ENCODE measurements around the gene BICD1. TPM values are rescaled to one million over a fixed set of nuclear protein-coding genes. Genes with fewer than 3 reads are reported as not detected.
A peak's percentile ranks its signal among the peaks of the same experiment; 100 is the strongest.

Gene BICD1
- total and polyA plus RNA-seq, 2 donors (not counting 1 experiment from before 2014, with no cell fraction given), result 15.2 to 93.5 TPM

- Histone ChIP-seq H3K9ac (ENCODE audit: low read length) (no peak overlapping the region), H3K79me2 (ENCODE audit: control insufficient read depth, insufficient read depth, low read length) (peaks cover 64% of the 10 kb centered on the region), H3K27ac (ENCODE audit: low read length in 2 of 2) (no peak overlapping the region), H2AFZ (ENCODE audit: insufficient read depth, low read depth, low read length, poor library complexity, severe bottlenecking) (no peak overlapping the region), H3K9me3 (ENCODE audit: control extremely low read depth in 1 of 3, control insufficient read depth in 2 of 3, insufficient read depth in 1 of 3, low read length in 2 of 3) (no peaks in the 10 kb centered on the region), H3K4me3 (ENCODE audit: control extremely low read depth in 1 of 5, extremely low read depth in 1 of 5, insufficient read depth in 1 of 5, low read depth in 2 of 5, low read length in 4 of 5) (no peak overlapping the region), H3K27me3 (replicated peaks in 1 of 4; ENCODE audit: control extremely low read depth in 1 of 4, control insufficient read depth in 3 of 4, insufficient read depth in 4 of 4, low read length in 3 of 4) (no peaks in the 10 kb centered on the region), H3K36me3 (replicated peaks in 1 of 2; ENCODE audit: control extremely low read depth in 1 of 2, control insufficient read depth in 1 of 2, extremely low read depth in 1 of 2, insufficient read depth in 2 of 2, low read length in 1 of 2) (peaks cover 1 to 3% of the 10 kb centered on the region in 2 experiments), H3K4me2 (replicated peaks; ENCODE audit: low read depth, low read length, poor library complexity, severe bottlenecking) (no peak overlapping the region), H3K4me1 (ENCODE audit: control insufficient read depth in 2 of 2, insufficient read depth in 2 of 2, low read length in 2 of 2) (no peaks in the 10 kb centered on the region), H4K20me1 (ENCODE audit: control insufficient read depth, insufficient read depth, low read length, poor library complexity, severe bottlenecking) (no peaks in the 10 kb centered on the region)
- POLR2A ChIA-PET, result interaction anchor here (0.7 kb wide), 1 partner anchor 85 kb away, joined by 3 read pairs; no protein-coding TSS in a partner anchor
- H3K4me1 Mint-ChIP-seq, result peaks cover 29% of the 10 kb centered on the region
- no peak overlapping the region for H3K4me3 Mint-ChIP-seq
- ATAC-seq (ENCODE audit: low read depth), result no peak
- H3K27ac Mint-ChIP-seq, result peak overlapping the region; percentile 37
- no peak for DNase-seq
- CTCF ChIA-PET, result interaction anchor here (0.8 to 1.7 kb wide), 4 partner anchors 9 to 104 kb away, joined by 3 to 5 read pairs (median 3); no protein-coding TSS in a partner anchor
- intact Hi-C loops (cut with micrococcal nuclease), result loop anchor here (10.0 kb wide), 1 partner anchor 54 kb away; no protein-coding TSS in a partner anchor
- TF ChIP-seq EZH2 (IDR thresholded peaks at IDR 0.05; ENCODE audit: borderline replicate concordance, insufficient read depth, low read depth, low read length, poor library complexity, severe bottlenecking), result no peak
- no peak for TF ChIP-seq CTCF (IDR thresholded peaks at IDR 0.05)
- no CpG with 5 or more reads among the region's 2 CpGs for WGBS (ENCODE audit: insufficient coverage)
- no peaks in the 10 kb centered on the region for H3K9me3 Mint-ChIP-seq (ENCODE audit: insufficient read depth)
- H3K27me3 Mint-ChIP-seq, result no peaks in the 10 kb centered on the region
Observed at GRCh38 chr12:32120419-32120818, 13.8 kb downstream of the BICD1 start.

- no peaks in the 10 kb centered on the region for H4K20me1 ChIP-seq (ENCODE audit: control insufficient read depth, insufficient read depth, low read length, poor library complexity, severe bottlenecking)
- whole genome bisulfite sequencing (ENCODE audit: insufficient coverage), result 100% methylated on average over 1 of the region's 1 CpG
- ChIA-PET CTCF (interaction anchor here (0.6 to 1.1 kb wide), 2 partner anchors 18 to 853 kb away, joined by 3 to 4 read pairs; partner anchors contain the start of gene BICD1), POLR2A (no interaction called here)
- H3K9me3 Mint-ChIP-seq (ENCODE audit: insufficient read depth), result no peaks in the 10 kb centered on the region
- DNase-seq (no peak), ATAC-seq (ENCODE audit: low read depth) (no peak)
- H3K4me3 Mint-ChIP-seq, result no peak overlapping the region
- H3K79me2 ChIP-seq (ENCODE audit: control insufficient read depth, insufficient read depth, low read length), result peaks cover 61% of the 10 kb centered on the region
- peaks cover 0 to 1% of the 10 kb centered on the region in 2 experiments for H3K36me3 ChIP-seq (replicated peaks in 1 of 2; ENCODE audit: control extremely low read depth in 1 of 2, control insufficient read depth in 1 of 2, extremely low read depth in 1 of 2, insufficient read depth in 2 of 2, low read length in 1 of 2)
- no peak overlapping the region for H2AFZ ChIP-seq (ENCODE audit: insufficient read depth, low read depth, low read length, poor library complexity, severe bottlenecking)
- H3K4me1 ChIP-seq (ENCODE audit: control insufficient read depth in 2 of 2, insufficient read depth in 2 of 2, low read length in 2 of 2), result no peaks in the 10 kb centered on the region
- no peaks in the 10 kb centered on the region for H3K27me3 ChIP-seq (replicated peaks in 1 of 4; ENCODE audit: control extremely low read depth in 1 of 4, control insufficient read depth in 3 of 4, insufficient read depth in 4 of 4, low read length in 3 of 4)
- no peaks in the 10 kb centered on the region for H3K27me3 Mint-ChIP-seq
- no peak overlapping the region for H3K27ac Mint-ChIP-seq
- intact Hi-C loops (cut with micrococcal nuclease), result loop anchor here (10.0 kb wide), 1 partner anchor 50 kb away; no protein-coding TSS in a partner anchor
- H3K27ac ChIP-seq (ENCODE audit: low read length in 2 of 2), result no peak overlapping the region
- no peak for TF ChIP-seq EZH2 (IDR thresholded peaks at IDR 0.05; ENCODE audit: borderline replicate concordance, insufficient read depth, low read depth, low read length, poor library complexity, severe bottlenecking)
- no peak for TF ChIP-seq CTCF (IDR thresholded peaks at IDR 0.05)
- no peak overlapping the region for H3K4me3 ChIP-seq (ENCODE audit: control extremely low read depth in 1 of 5, extremely low read depth in 1 of 5, insufficient read depth in 1 of 5, low read depth in 2 of 5, low read length in 4 of 5)
- H3K4me1 Mint-ChIP-seq, result peaks cover 21% of the 10 kb centered on the region
- no peaks in the 10 kb centered on the region for H3K9me3 ChIP-seq (ENCODE audit: control extremely low read depth in 1 of 3, control insufficient read depth in 2 of 3, insufficient read depth in 1 of 3, low read length in 2 of 3)
- no peak overlapping the region for H3K9ac ChIP-seq (ENCODE audit: low read length)
- no peak overlapping the region for H3K4me2 ChIP-seq (replicated peaks; ENCODE audit: low read depth, low read length, poor library complexity, severe bottlenecking)
Observed at GRCh38 chr12:32124637-32125036, 18.0 kb downstream of the BICD1 start.
